ENCODE measurements around the gene RGS13.

GRCh38 chr1:192698731-192699130, 62.8 kb downstream of the RGS13 start:
- TF ChIP-seq REST (IDR thresholded peaks at IDR 0.05; ENCODE audit: low read depth) (no peak), ZBTB7A (IDR thresholded peaks at IDR 0.05; ENCODE audit: low read depth) (no peak), FOXM1 (IDR thresholded peaks at IDR 0.05; ENCODE audit: borderline replicate concordance, low read depth) (no peak), EP300 (IDR thresholded peaks at IDR 0.05; ENCODE audit: borderline replicate concordance) (no peak), MAX (IDR thresholded peaks at IDR 0.05) (no peak), TAF1 (IDR thresholded peaks at IDR 0.05; ENCODE audit: low read depth) (no peak), TCF12 (IDR thresholded peaks at IDR 0.05; ENCODE audit: low read depth) (no peak), NFIC (IDR thresholded peaks at IDR 0.05) (no peak), RAD21 (IDR thresholded peaks at IDR 0.05; ENCODE audit: low read depth) (no peak), YY1 (IDR thresholded peaks at IDR 0.05; ENCODE audit: low read depth) (no peak), TEAD4 (IDR thresholded peaks at IDR 0.05) (no peak), EGR1 (IDR thresholded peaks at IDR 0.05) (no peak), USF1 (IDR thresholded peaks at IDR 0.05) (no peak), CREB1 (IDR thresholded peaks at IDR 0.05; ENCODE audit: low read depth) (no peak)
